PFSK-1 (cell line): ENCODE results near the gene NTN3.

ENCODE experiments used
- FOXP2 ChIP-seq: optimal IDR thresholded peaks from 2 replicates; pipeline ENCODE3; 2011; ENCODE audit warnings: borderline replicate concordance, control low read depth, inconsistent platforms; ENCODE audit not compliant: insufficient read depth; ENCODE audit errors: extremely low read length, extremely low read depth
- POLR2AphosphoS5 ChIP-seq: IDR thresholded peaks from 2 replicates; pipeline ENCODE4 v1.6.1; 2012; ENCODE audit warnings: low read depth, mild to moderate bottlenecking, control low read depth, low read length, moderate library complexity
- SIN3A ChIP-seq: IDR thresholded peaks from 2 replicates; pipeline ENCODE4 v1.6.1; 2012; ENCODE audit warnings: mild to moderate bottlenecking, low read length, moderate library complexity, borderline replicate concordance; ENCODE audit not compliant: insufficient read depth
- TAF1 ChIP-seq: IDR thresholded peaks from 2 replicates; pipeline ENCODE4 v1.6.1; 2012; ENCODE audit warnings: low read length, control low read depth, borderline replicate concordance; ENCODE audit not compliant: insufficient read depth
- TF ChIP-seq, protein P1 (sequence below), 2 experiments: IDR thresholded peaks; 2 replicates each; pipeline versions ENCODE4 v1.6.1 to v1.8.0; 2011 to 2012; ENCODE audit warnings: low read depth in 2 of 2, low read length in 2 of 2, control low read depth in 1 of 2, inconsistent platforms in 1 of 2, mild to moderate bottlenecking in 1 of 2, moderate library complexity in 1 of 2; ENCODE audit not compliant: insufficient read depth in 1 of 2

NTN3 gene

DNA sequence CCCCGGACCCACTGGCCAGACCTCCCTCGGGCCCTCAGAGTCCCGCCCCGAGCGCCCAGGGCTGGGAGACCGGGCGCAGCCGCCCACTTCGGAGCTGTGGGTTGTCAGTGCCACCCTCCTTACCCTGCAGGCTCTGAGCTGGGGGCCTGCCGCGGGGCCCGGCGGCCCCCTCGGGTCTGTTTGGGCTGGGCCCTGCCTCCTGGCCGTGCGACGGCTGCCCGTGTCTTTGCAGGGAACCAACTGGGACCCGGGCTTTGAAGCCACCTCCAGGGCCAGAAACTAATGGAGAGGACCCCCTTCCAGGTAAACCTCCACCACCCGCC lies 10.7 kb upstream of the NTN3 start:
- TF ChIP-seq SIN3A, result no peak
- no peak for TF ChIP-seq TAF1
- no peak for TF ChIP-seq FOXP2
- TF ChIP-seq, protein P1, sequence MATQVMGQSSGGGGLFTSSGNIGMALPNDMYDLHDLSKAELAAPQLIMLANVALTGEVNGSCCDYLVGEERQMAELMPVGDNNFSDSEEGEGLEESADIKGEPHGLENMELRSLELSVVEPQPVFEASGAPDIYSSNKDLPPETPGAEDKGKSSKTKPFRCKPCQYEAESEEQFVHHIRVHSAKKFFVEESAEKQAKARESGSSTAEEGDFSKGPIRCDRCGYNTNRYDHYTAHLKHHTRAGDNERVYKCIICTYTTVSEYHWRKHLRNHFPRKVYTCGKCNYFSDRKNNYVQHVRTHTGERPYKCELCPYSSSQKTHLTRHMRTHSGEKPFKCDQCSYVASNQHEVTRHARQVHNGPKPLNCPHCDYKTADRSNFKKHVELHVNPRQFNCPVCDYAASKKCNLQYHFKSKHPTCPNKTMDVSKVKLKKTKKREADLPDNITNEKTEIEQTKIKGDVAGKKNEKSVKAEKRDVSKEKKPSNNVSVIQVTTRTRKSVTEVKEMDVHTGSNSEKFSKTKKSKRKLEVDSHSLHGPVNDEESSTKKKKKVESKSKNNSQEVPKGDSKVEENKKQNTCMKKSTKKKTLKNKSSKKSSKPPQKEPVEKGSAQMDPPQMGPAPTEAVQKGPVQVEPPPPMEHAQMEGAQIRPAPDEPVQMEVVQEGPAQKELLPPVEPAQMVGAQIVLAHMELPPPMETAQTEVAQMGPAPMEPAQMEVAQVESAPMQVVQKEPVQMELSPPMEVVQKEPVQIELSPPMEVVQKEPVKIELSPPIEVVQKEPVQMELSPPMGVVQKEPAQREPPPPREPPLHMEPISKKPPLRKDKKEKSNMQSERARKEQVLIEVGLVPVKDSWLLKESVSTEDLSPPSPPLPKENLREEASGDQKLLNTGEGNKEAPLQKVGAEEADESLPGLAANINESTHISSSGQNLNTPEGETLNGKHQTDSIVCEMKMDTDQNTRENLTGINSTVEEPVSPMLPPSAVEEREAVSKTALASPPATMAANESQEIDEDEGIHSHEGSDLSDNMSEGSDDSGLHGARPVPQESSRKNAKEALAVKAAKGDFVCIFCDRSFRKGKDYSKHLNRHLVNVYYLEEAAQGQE (IDR thresholded peaks at IDR 0.05; ENCODE audit: insufficient read depth in 1 of 2, low read depth in 2 of 2, low read length in 2 of 2), result no peak
- TF ChIP-seq POLR2AphosphoS5, result no peak

GRCh38 chr16:2460916-2461315 lies 10.2 kb upstream of the NTN3 start:
- TF ChIP-seq SIN3A (no peak), TAF1 (no peak), FOXP2 (no peak), POLR2AphosphoS5 (no peak)
- TF ChIP-seq, protein P1 (IDR thresholded peaks at IDR 0.05; ENCODE audit: insufficient read depth in 1 of 2, low read depth in 2 of 2, low read length in 2 of 2), result no peak

- no peak for TF ChIP-seq POLR2AphosphoS5
- TF ChIP-seq, protein P1 (IDR thresholded peaks at IDR 0.05; ENCODE audit: insufficient read depth in 1 of 2, low read depth in 2 of 2, low read length in 2 of 2), result no peak
- TF ChIP-seq FOXP2, result no peak
- no peak for TF ChIP-seq SIN3A
- TF ChIP-seq TAF1, result no peak
Measured at GRCh38 chr16:2462031-2462866, 8.8 kb upstream of the NTN3 start.

GRCh38 chr16:2464333-2464732 lies 6.8 kb upstream of the NTN3 start:
- TF ChIP-seq, protein P1 (IDR thresholded peaks at IDR 0.05; ENCODE audit: insufficient read depth in 1 of 2, low read depth in 2 of 2, low read length in 2 of 2), result no peak
- TF ChIP-seq FOXP2 (no peak), SIN3A (no peak), TAF1 (no peak), POLR2AphosphoS5 (no peak)
